ENCODE data around the gene MKI67.

The MKI67 gene

GRCh38 chr10:128066870-128067382 is 59.3 kb downstream of the MKI67 start:
- H3K4me2 ChIP-seq (ENCODE audit: low read length): no peak overlapping the region
- H3K79me2 ChIP-seq (ENCODE audit: control insufficient read depth, low read length): no peaks in the 10 kb centered on the region
- peaks cover 14% of the 10 kb centered on the region for H3F3A ChIP-seq (ENCODE audit: control insufficient read depth, insufficient read depth)
- no peaks in the 10 kb centered on the region for H4K20me1 ChIP-seq (ENCODE audit: control insufficient read depth, insufficient read depth, low read depth, low read length)
- H3K27me3 ChIP-seq (ENCODE audit: control insufficient read depth, low read length): no peaks in the 10 kb centered on the region
- no peak overlapping the region for H3K4me3 ChIP-seq (ENCODE audit: low read length)
- peaks cover 52% of the 10 kb centered on the region for H3K36me3 ChIP-seq (ENCODE audit: control insufficient read depth, low read length)
- no peaks in the 10 kb centered on the region for H3K9me3 ChIP-seq (ENCODE audit: control insufficient read depth, insufficient read depth, low read length)
- H3K27ac ChIP-seq (ENCODE audit: low read depth, low read length): no peak overlapping the region
- TF ChIP-seq CTCF (IDR thresholded peaks at IDR 0.05; ENCODE audit: low read depth, low read length, poor library complexity, severe bottlenecking): no peak
- TF ChIP-seq EZH2phosphoT487 (IDR thresholded peaks at IDR 0.05; ENCODE audit: borderline replicate concordance, low read length): no peak
- no peaks in the 10 kb centered on the region for H3K9me2 ChIP-seq (replicated peaks; ENCODE audit: control insufficient read depth, low read length)
- peaks cover 44% of the 10 kb centered on the region for H3K4me1 ChIP-seq (ENCODE audit: control insufficient read depth, low read length)

- no peak overlapping the region for H3K4me3 ChIP-seq (ENCODE audit: low read length)
- H3K9me3 ChIP-seq (ENCODE audit: control insufficient read depth, insufficient read depth, low read length): no peaks in the 10 kb centered on the region
- peaks cover 47% of the 10 kb centered on the region for H3K4me1 ChIP-seq (ENCODE audit: control insufficient read depth, low read length)
- no peaks in the 10 kb centered on the region for H4K20me1 ChIP-seq (ENCODE audit: control insufficient read depth, insufficient read depth, low read depth, low read length)
- peaks cover 20% of the 10 kb centered on the region for H3F3A ChIP-seq (ENCODE audit: control insufficient read depth, insufficient read depth)
- TF ChIP-seq CTCF (IDR thresholded peaks at IDR 0.05; ENCODE audit: low read depth, low read length, poor library complexity, severe bottlenecking): no peak
- no peak for TF ChIP-seq EZH2phosphoT487 (IDR thresholded peaks at IDR 0.05; ENCODE audit: borderline replicate concordance, low read length)
- no peaks in the 10 kb centered on the region for H3K27me3 ChIP-seq (ENCODE audit: control insufficient read depth, low read length)
- no peaks in the 10 kb centered on the region for H3K79me2 ChIP-seq (ENCODE audit: control insufficient read depth, low read length)
- peaks cover 54% of the 10 kb centered on the region for H3K36me3 ChIP-seq (ENCODE audit: control insufficient read depth, low read length)
- no peak overlapping the region for H3K4me2 ChIP-seq (ENCODE audit: low read length)
- no peak overlapping the region for H3K27ac ChIP-seq (ENCODE audit: low read depth, low read length)
- H3K9me2 ChIP-seq (replicated peaks; ENCODE audit: control insufficient read depth, low read length): no peaks in the 10 kb centered on the region
Measured at GRCh38 chr10:128065881-128066534, 60.2 kb downstream of the MKI67 start.

- no peak overlapping the region for H3K27ac ChIP-seq (ENCODE audit: low read depth, low read length)
- TF ChIP-seq CTCF (IDR thresholded peaks at IDR 0.05; ENCODE audit: low read depth, low read length, poor library complexity, severe bottlenecking) (no peak), EZH2phosphoT487 (IDR thresholded peaks at IDR 0.05; ENCODE audit: borderline replicate concordance, low read length) (no peak)
Measured at GRCh38 chr10:128064970-128065580, 61.1 kb downstream of the MKI67 start.

More at GRCh38 chr10:128064970-128065580, 61.1 kb downstream of the MKI67 start:
- Histone ChIP-seq H3K4me3 (ENCODE audit: low read length) (no peak overlapping the region), H3K9me2 (replicated peaks; ENCODE audit: control insufficient read depth, low read length) (no peaks in the 10 kb centered on the region), H3K79me2 (ENCODE audit: control insufficient read depth, low read length) (no peaks in the 10 kb centered on the region), H3K9me3 (ENCODE audit: control insufficient read depth, insufficient read depth, low read length) (no peaks in the 10 kb centered on the region), H4K20me1 (ENCODE audit: control insufficient read depth, insufficient read depth, low read depth, low read length) (no peaks in the 10 kb centered on the region), H3F3A (ENCODE audit: control insufficient read depth, insufficient read depth) (peaks cover 20% of the 10 kb centered on the region), H3K4me1 (ENCODE audit: control insufficient read depth, low read length) (peaks cover 48% of the 10 kb centered on the region), H3K27me3 (ENCODE audit: control insufficient read depth, low read length) (no peaks in the 10 kb centered on the region), H3K36me3 (ENCODE audit: control insufficient read depth, low read length) (peaks cover 52% of the 10 kb centered on the region), H3K4me2 (ENCODE audit: low read length) (peak overlapping the region; percentile 76)

Measured in DOHH2 (cell line).